Retinal pigment epithelial cell (primary cell): ENCODE data around the gene AQP12B.
"Not testable (repeated sequence)": the region's sequence is repeated elsewhere in the genome, so short reads cannot be mapped to it uniquely, and the experiment has no call there.

Source experiments
- DNase-seq: peaks from one replicate; pipeline ENCODE4 v3.0.0-alpha.2; 2010; ENCODE audit warnings: low read depth
- H3K4me3 ChIP-seq: 2 replicates; pipeline ENCODE4 v1.5.1; 2011; ENCODE audit warnings: mild to moderate bottlenecking, low read length, control low read depth, moderate library complexity
- TF ChIP-seq, protein P1 (sequence below): conservative IDR thresholded peaks from 2 replicates; pipeline ENCODE4 v1.5.1; 2011; ENCODE audit warnings: low read depth, low read length, control low read depth, inconsistent platforms

Gene AQP12B

GRCh38 chr2:240691631-240692420 lies 9.1 kb upstream of the AQP12B start, which contains the start of gene AQP12A:
TSS of gene AQP12A (plus strand) at chr2:240691866. CDS start at chr2:240691914, 48 bp downstream.
- not testable (repeated sequence) for H3K4me3 ChIP-seq, DNase-seq

DNA sequence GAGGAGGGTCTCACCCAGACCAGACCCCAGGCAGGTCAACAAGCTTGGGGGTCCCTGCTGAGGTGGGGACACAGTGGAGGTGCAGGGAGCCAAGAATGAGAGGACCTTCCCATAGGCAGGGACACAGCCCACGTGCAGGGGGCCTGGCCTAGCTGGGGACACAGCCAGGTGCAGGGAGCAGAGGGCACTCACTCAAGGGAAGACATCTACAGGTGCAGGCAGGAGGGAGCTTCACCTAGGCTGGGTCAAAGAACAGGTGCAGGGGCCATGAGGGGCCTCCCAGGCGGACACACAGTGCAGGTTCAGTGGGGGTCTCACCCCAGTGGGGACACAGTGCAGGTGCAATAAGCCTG lies 8.4 kb upstream of the AQP12B start:
- not testable (repeated sequence) for H3K4me3 ChIP-seq, DNase-seq

GRCh38 chr2:240690421-240691074 lies 7.9 kb upstream of the AQP12B start:
- not testable (repeated sequence) for H3K4me3 ChIP-seq, DNase-seq

GRCh38 chr2:240689975-240690374 lies 7.3 kb upstream of the AQP12B start:
- no peak overlapping the region for H3K4me3 ChIP-seq
- DNase-seq, result no peak
- TF ChIP-seq, protein P1, sequence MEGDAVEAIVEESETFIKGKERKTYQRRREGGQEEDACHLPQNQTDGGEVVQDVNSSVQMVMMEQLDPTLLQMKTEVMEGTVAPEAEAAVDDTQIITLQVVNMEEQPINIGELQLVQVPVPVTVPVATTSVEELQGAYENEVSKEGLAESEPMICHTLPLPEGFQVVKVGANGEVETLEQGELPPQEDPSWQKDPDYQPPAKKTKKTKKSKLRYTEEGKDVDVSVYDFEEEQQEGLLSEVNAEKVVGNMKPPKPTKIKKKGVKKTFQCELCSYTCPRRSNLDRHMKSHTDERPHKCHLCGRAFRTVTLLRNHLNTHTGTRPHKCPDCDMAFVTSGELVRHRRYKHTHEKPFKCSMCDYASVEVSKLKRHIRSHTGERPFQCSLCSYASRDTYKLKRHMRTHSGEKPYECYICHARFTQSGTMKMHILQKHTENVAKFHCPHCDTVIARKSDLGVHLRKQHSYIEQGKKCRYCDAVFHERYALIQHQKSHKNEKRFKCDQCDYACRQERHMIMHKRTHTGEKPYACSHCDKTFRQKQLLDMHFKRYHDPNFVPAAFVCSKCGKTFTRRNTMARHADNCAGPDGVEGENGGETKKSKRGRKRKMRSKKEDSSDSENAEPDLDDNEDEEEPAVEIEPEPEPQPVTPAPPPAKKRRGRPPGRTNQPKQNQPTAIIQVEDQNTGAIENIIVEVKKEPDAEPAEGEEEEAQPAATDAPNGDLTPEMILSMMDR, result no peak

GRCh38 chr2:240688553-240688919 lies 5.9 kb upstream of the AQP12B start:
- no peak overlapping the region for H3K4me3 ChIP-seq
- TF ChIP-seq, protein P1, result no peak
- DNase-seq, result no peak

DNA sequence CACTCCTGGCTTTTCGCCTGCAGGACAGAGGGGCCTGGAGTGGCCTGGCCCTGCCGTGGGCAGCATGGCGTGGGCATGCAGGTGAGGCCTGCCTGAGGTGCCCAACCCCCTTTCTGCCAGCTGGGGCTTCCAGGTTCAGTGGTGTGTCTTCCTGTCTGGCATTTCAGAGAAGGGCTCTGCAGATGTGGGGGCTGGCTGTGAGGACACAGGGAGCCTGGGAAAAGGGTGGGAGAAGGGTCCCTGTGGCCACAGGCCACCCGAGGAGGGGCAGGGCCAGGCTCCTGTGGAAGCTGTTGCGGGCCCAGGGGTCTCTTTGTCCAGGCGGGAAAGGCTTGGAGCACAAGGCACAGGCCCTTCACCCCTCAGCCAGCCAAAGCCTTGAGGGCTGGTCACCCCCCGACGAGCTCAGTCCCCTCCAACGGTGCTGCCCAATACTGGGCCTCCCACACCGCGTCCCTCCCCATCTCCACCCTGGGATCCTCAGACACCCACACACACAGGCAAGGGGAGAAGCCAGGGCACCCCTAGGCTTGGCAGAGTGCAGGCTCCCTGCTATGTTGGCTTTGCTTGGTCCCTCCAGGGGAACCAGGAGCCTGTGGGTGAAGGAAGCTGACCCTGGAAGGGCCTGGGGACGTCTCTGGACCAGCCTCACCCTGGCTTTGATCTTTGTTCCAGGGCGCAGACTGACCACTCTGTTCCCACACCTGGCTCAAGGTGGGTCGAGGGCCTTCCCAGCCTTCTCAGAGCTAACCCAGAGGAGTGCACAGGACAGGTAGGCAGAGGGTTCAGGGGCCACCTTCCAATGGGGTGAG lies 5.3 kb upstream of the AQP12B start:
- no peak overlapping the region for H3K4me3 ChIP-seq
- TF ChIP-seq, protein P1, result no peak
- DNase-seq, result no peak

- H3K4me3 ChIP-seq, result no peak overlapping the region
- TF ChIP-seq, protein P1, result no peak
- DNase-seq, result no peak
Observed at GRCh38 chr2:240687045-240687740, 4.5 kb upstream of the AQP12B start.

DNA sequence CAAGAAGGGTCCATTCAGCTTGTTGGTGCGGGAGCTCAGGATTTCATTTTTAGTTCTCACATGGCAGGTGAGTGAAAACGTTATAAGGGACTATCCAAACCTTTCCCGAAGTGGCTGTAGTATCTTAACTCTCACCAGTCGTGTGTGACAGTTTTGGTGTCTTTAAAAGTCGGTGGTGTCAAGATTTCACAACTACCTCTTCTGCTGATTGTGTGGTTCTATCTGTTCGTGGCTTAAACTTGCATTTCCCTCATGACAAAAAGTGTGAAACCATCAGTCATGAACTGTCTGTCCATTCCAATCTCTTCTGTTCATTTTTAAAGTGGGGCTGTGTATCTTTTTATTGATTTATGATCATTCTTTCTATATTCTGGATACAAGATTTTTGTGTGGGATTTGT lies 3.8 kb upstream of the AQP12B start:
- H3K4me3 ChIP-seq, result no peak overlapping the region
- no peak for DNase-seq
- TF ChIP-seq, protein P1, result no peak
